ENCODE measurements around the gene WDR62. TPM values are rescaled to one million over a fixed set of nuclear protein-coding genes. Genes with fewer than 3 reads are reported as not detected.

The WDR62 gene
- total RNA-seq, 2 donors from 2014 or later = 17.5 to 84.0 TPM

DNA sequence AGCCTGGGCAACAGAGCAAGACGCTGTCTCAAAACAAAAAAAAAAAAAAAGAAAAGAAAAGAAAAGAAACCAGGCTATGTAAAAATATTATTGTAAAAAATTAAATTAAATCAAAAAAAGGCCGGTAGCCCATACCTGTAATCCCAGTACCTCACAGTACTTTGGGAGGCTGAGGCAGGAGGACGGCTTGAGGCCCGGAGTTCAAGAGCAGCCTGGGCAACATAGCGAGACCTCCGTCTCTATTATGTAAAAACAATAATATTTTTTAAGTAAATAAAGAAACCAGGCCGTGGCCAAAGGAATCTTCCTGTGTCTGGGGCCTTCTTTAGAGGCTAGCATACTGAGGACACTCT, 84.4 kb downstream of the WDR62 start:
- DNase-seq (ENCODE audit: low spot score in 2 of 2) (no peak), ATAC-seq (no peak)
- Mint-ChIP-seq H3K36me3 (peaks cover 20 to 25% of the 10 kb centered on the region in 2 donors), H3K27ac (peak overlapping the region; percentile 55 to 95), H3K9me3 (peaks cover 4 to 5% of the 10 kb centered on the region in 2 donors)

DNA sequence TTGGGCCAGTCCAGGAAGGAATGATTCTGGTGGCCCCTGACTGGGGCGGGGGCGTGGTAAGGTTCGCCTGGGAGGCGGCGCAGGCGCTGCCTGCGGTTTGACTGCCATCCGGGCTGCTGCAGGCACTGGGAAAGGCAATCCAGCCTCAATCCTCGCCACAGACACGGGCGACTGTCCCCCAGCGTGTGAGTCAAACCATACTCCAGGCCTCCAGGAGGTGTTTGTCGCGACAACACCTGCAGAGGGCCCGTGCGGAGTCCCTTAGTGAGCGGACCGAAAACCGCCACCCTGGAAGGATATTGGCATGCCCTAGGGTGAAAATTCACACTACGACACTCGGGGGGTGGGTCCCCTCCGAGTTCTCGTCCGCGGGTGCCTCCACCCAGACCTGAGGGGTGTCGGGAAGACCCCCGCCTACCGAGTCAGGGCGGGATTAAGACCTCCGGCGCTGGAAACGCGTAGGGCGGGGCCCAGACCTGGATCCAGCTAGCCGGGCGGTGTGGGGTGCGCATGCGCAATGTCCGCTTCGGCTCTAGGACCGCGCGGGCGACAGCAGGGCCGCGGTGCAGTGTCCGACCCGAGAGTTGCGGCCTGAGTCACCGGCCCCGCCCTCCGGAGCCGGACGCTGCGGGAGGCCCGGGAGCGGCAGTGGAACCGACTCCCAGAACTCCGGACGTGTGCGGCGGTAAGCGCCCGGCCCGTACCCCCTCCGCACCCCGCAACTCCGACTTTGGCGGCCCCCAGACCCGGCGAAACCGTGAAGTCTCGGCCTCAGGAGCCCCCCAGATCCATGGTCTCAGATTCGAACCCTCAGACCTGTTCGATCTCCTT, 85.0 kb downstream of the WDR62 start, which contains the start of gene CAPNS1:
TSS of gene CAPNS1 (plus strand) at position 594 of the 831 bp plus-strand sequence. CDS start 946 bp downstream, outside the sequence.
- ATAC-seq (peak; percentile 75 to 78), DNase-seq (ENCODE audit: low spot score in 2 of 2) (peak; percentile 89 to 96)
- Mint-ChIP-seq H3K9me3 (peaks cover 4 to 5% of the 10 kb centered on the region in 2 donors), H3K27ac (peak within 1 kb of the TSS; percentile 95 to 99), H3K36me3 (peaks cover 20 to 25% of the 10 kb centered on the region in 2 donors)

DNA sequence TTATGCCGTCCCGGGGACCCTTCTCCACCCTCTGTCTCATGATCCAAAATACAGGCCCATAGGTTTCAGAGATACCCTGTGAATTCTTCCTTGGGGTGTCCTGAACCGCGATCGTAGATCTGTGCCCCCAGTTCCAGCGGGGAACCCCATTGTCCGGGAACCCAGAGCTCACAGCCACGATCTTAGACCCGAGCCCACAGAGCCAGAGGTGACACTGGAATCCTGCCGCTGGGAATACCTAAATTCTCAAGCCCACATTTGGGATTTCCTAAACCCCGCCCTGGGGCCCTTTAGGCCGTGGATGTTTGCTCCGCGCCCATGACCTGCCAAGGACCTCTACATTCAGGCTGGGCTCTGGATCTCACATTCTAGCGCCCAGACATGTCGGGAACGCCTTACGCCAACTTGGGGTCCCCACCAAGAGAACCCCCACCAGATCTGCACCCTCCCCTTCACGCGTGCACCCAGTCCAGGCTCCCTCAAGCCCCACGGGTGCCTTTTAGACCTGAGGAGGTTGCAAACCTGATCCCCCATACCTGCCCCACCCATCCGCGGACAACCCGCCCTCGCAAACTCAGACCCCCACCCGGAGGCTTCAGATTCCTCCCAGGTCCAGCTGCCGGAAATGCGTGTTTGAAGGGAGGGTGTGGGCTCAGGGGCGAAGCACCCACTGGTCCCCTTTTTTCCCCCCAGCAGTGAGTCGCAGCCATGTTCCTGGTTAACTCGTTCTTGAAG, 85.8 kb downstream of the WDR62 start:
- peak; percentile 37 to 65 for DNase-seq (ENCODE audit: low spot score in 2 of 2)
- peaks cover 20 to 25% of the 10 kb centered on the region in 2 donors for H3K36me3 Mint-ChIP-seq
- H3K9me3 Mint-ChIP-seq = peaks cover 4 to 5% of the 10 kb centered on the region in 2 donors
- peak; percentile 19 to 51 for ATAC-seq
- H3K27ac Mint-ChIP-seq = peak overlapping the region; percentile 95 to 99

DNA sequence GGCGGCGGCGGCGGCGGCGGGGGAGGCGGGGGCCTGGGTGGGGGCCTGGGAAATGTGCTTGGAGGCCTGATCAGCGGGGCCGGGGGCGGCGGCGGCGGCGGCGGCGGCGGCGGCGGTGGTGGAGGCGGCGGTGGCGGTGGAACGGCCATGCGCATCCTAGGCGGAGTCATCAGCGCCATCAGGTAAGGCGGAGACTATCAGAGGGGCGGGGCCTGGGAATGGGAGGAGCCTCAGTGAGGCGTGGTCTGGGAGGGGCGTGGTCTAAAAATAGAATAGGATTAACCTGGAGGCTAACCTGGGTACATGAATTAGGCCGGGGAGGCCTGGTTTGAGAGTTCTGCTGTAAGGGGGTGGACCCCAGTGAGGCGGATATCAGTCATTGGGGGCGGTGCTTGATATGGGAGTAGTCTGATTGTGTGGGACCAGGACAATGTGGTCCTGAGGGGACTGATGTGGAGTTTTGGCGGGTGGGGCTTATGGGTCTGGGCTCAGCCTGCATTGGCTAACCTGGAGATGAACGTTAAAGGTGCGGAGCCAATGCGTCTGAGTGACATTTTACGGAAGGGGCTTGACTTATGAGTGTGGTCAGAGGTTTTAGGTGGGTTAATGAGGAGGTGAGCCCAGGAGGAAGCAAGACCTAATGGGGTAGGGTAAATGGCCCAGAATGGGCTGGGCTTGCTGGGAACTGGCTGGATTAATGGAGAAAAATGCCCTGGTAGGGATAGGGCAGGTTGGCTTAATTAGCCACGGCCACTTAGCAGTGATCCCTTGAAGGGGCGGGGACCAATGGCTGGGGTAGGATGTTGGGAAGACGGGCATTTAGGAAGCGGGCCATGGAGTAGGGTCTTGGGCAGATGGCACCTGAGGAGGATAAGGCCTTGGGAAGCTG, 86.6 kb downstream of the WDR62 start:
- Mint-ChIP-seq H3K27ac (peak overlapping the region; percentile 95), H3K9me3 (peaks cover 4 to 5% of the 10 kb centered on the region in 2 donors), H3K36me3 (peaks cover 23 to 28% of the 10 kb centered on the region in 2 donors)
- DNase-seq (ENCODE audit: low spot score in 2 of 2) = peak; percentile 87 to 95
- peak; percentile 64 to 79 for ATAC-seq

DNA sequence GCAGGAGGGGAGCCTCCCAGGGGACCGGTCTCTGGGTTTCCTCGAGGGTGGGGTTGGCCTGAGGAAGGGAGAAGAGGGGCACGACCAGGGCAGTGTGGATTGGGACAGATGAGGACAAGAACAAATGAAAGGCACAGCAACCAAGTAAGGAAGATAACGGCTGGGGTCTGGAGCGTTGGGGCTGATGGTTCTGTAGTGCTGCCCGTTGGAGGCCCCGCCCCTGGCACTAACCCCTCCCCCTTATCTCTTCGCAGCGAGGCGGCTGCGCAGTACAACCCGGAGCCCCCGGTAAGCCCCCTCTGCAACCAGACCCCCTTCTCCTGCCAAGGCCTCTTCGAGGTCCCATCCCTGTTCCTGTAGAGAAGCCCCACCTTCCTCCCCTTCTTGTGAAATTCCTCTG, 87.3 kb downstream of the WDR62 start:
- H3K36me3 Mint-ChIP-seq = peaks cover 31 to 35% of the 10 kb centered on the region in 2 donors
- ATAC-seq (no peak), DNase-seq (ENCODE audit: low spot score in 2 of 2) (no peak)
- H3K9me3 Mint-ChIP-seq = peaks cover 4 to 5% of the 10 kb centered on the region in 2 donors
- peak overlapping the region; percentile 95 for H3K27ac Mint-ChIP-seq

DNA sequence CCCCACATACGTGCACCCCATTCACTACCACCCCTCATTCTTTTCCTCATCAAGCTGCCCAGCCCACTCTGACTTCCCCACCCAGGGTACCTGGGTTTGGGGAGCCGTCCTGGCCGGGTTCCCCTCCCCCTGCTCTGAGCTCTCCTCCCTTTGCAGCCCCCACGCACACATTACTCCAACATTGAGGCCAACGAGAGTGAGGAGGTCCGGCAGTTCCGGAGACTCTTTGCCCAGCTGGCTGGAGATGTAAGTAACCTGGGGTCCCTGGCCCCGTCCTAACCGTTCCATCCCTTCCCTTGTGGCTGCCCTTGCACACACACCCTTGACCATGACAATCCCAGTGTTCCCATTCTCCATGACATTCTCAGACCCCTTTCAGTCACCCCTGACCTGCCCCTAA, 87.8 kb downstream of the WDR62 start:
- peaks cover 33 to 39% of the 10 kb centered on the region in 2 donors for H3K36me3 Mint-ChIP-seq
- no peak overlapping the region for H3K27ac Mint-ChIP-seq
- peaks cover 4 to 5% of the 10 kb centered on the region in 2 donors for H3K9me3 Mint-ChIP-seq
- ATAC-seq (no peak), DNase-seq (ENCODE audit: low spot score in 2 of 2) (no peak)

DNA sequence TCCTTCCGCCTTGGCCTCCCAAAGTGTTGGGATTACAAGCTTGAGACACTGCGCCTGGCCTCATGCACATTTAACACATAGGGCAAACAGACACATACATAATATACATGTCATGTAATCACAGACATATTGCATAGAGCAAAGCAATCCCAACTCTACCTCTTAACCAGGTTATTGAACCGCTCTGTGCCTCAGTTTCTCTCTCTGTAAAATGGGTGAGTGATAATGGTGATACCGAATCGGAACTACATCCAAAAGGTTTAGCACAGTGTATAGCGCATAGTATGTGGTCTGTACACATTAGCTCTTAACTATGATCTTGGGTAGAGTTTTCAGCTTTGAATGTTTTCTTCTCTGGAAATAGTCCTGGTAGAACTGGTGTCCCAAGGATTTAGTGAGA, 89.9 kb downstream of the WDR62 start:
- ATAC-seq (no peak), DNase-seq (ENCODE audit: low spot score in 2 of 2) (no peak)
- H3K27ac Mint-ChIP-seq = no peak overlapping the region
- peaks cover 33 to 43% of the 10 kb centered on the region in 2 donors for H3K36me3 Mint-ChIP-seq
- H3K9me3 Mint-ChIP-seq = peaks cover 4 to 5% of the 10 kb centered on the region in 2 donors

DNA sequence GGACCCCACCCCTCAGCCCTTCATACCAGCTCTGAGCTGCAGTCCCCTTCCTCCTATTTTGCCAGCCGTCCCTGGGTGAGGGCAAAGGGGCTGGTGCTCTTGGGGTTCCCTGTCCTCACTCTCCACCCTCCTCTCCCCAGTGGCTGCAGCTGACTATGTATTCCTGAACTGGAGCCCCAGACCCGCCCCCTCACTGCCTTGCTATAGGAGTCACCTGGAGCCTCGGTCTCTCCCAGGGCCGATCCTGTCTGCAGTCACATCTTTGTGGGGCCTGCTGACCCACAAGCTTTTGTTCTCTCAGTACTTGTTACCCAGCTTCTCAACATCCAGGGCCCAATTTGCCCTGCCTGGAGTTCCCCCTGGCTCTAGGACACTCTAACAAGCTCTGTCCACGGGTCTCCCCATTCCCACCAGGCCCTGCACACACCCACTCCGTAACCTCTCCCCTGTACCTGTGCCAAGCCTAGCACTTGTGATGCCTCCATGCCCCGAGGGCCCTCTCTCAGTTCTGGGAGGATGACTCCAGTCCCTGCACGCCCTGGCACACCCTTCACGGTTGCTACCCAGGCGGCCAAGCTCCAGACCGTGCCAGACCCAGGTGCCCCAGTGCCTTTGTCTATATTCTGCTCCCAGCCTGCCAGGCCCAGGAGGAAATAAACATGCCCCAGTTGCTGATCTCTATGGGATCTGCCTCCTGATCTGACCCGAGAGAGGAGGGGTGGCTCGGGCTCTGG, 95.1 kb downstream of the WDR62 start:
- DNase-seq (ENCODE audit: low spot score in 2 of 2) (no peak), ATAC-seq (no peak)
- no peaks in the 10 kb centered on the region for H3K9me3 Mint-ChIP-seq
- peaks cover 13 to 28% of the 10 kb centered on the region in 2 donors for H3K36me3 Mint-ChIP-seq
- H3K27ac Mint-ChIP-seq = peak overlapping the region in 1 of 2 donors; percentile 82

DNA sequence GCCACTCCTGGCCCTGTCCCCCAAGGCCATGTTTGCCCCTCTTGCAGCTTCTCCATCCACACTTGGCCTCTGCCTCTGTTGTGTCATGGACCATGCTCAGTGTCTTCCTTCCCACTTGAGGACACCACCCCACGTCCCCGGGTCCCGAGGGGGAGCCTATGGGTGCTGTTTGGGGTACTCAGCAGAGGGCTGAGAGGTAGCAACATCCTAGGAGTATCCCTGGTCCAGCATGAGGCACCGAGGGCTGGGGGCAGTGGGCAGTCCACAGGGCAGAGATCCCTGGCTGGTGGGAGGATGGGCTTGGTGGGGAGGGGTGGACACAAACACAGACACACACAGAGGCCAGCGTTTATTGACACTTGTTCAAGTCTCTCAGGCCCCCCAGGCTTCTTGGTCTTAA, 95.9 kb downstream of the WDR62 start:
- no peak for ATAC-seq

DNA sequence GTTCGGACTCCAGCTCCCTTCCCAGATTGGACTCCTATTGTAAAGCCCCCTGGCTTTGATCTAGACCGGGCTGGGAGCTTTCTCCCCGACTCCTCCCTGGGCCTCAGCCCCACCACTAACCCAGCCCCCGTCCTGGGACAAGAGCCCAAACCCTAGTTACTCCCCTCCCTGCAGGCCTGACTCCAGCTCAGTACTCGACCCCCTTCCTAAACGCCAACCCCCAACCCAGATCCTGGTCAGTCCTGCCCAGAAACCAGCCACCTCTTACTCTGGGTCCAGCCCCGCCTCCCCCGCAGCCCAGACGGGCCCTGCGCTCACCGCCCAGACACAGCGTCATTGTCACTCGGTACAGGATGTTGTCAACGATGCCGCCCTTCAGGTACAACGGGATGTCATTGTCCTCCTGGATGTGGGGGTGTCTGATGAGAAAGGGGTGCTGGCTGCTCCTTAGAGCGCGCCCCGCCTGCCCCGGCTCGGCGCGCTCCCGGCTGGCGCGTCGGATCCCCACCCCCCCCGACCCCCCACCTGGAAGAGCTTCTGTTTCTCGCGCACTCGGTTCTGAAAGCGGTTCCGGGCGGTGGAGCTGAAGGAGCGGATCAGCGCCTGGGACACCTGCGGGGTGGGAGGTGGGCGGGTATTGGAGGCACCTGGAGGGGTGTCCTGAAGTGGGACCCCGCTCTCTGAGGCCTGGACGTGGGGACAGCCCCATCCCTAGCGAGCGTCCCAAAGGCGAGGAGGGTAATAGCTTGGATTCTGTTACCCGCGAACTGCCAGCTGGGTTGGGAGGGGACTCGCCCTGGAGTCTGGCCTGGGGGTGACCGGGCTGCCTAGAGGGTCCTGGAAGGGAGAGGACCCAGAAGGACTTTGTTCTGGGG, 96.7 kb downstream of the WDR62 start:
- no peak for ATAC-seq
- no peak for DNase-seq (ENCODE audit: low spot score in 2 of 2)
- H3K27ac Mint-ChIP-seq = no peak overlapping the region
- H3K36me3 Mint-ChIP-seq = peaks cover 9 to 24% of the 10 kb centered on the region in 2 donors
- H3K9me3 Mint-ChIP-seq = no peaks in the 10 kb centered on the region

More for the DNA sequence above, 95.9 kb downstream of the WDR62 start:
- peaks cover 13 to 28% of the 10 kb centered on the region in 2 donors for H3K36me3 Mint-ChIP-seq
- H3K27ac Mint-ChIP-seq = peak overlapping the region in 1 of 2 donors; percentile 82
- no peak for DNase-seq (ENCODE audit: low spot score in 2 of 2)
- no peaks in the 10 kb centered on the region for H3K9me3 Mint-ChIP-seq

DNA sequence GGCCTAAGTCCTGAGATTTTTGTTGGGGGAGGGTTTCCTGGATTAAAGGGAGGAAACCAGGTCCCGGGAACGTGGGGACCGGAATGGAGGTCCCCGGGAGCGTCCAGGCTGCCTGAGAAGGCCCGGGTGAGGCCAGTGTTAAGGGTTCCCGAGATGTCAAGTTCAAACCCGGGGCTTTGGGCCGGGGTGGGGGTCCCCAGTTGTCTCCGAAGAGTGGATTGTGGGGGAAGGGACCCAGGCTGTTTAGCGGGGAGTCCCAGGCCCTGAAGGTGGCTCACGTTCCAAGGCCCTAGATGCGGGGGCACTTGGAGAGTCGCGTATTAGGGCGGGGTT, 97.3 kb downstream of the WDR62 start:
- DNase-seq (ENCODE audit: low spot score in 2 of 2) = no peak
- H3K36me3 Mint-ChIP-seq = peaks cover 3 to 18% of the 10 kb centered on the region in 2 donors

DNA sequence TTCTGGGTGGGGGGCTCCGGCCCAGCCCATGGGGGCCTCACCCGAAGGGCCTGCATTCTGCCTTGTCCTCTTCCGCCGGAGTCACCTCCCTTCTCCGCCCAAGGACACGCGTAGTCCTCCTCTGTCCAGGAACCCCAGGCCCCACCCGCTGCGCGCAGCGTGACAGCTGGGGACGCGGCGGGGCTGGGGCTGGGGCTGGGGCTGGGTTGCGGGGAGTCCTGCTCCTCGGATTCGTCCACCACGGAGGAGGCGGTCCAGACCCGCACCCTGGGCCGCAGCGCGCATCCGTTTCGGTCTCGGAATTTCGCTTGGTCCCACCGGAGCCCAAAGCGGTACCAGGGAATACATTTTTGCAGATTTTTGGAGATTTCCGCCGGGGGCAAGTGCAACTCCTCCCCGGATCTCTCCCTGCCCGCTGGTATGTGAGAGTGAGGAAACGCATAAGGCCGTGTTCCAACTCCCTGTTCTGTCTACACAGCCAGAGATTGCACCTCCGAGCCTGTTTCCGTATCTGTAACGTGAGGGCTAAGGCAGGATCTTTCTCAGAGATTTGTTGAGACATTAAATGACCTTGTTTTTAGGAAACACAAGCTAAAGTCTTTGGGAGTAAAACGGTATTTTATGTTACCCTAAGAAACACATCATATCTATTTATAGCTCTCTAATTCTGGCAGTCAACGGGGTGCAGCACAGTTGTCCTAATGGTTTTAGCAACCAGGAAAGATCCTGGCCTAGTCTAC, 97.8 kb downstream of the WDR62 start, which contains the start of gene COX7A1:
TSS of gene COX7A1 (minus strand) at position 96 of the 740 bp plus-strand sequence. CDS start at position 56, 40 bp downstream.
- Mint-ChIP-seq H3K27ac (no peak within 1 kb of the TSS), H3K36me3 (peaks cover 0 to 14% of the 10 kb centered on the region in 2 donors), H3K9me3 (no peaks in the 10 kb centered on the region)
- DNase-seq (ENCODE audit: low spot score in 2 of 2) (no peak), ATAC-seq (no peak)

More for the DNA sequence above, 97.3 kb downstream of the WDR62 start:
- no peak overlapping the region for H3K27ac Mint-ChIP-seq
- ATAC-seq = no peak
- H3K9me3 Mint-ChIP-seq = no peaks in the 10 kb centered on the region

DNA sequence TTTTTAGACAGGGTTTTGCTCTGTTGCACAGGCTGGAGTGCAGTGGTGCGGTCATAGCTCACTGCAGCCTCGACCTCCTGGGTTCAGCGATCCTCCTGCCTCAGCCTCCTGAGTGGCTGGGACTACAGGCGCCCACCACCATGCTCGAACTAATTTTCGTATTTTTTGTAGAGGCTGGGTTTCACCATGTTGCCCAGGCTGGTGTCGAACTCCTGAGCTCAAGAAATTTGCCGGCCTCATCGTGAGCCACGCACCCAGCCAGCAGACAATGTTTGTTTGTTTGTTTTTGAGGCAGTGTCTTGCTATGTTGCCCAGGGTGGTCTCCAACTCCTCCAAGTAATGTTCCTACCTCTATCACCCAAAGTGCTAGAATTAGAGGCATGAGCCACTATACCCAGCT, 98.4 kb downstream of the WDR62 start:
- ATAC-seq (no peak), DNase-seq (ENCODE audit: low spot score in 2 of 2) (no peak)
- Mint-ChIP-seq H3K27ac (no peak overlapping the region), H3K36me3 (peaks cover 0 to 14% of the 10 kb centered on the region in 2 donors), H3K9me3 (no peaks in the 10 kb centered on the region)

Measured in activated naive CD4-positive, alpha-beta T cell treated with anti-CD3 and anti-CD28 coated beads, Interleukin-2, amount 50 U/mL, for 72 hours (primary cell).